ENCODE results near the gene RCOR1.

- no peak for TF ChIP-seq CTCF (IDR thresholded peaks at IDR 0.05)
- no peak for TF ChIP-seq POLR2A (IDR thresholded peaks at IDR 0.05)
Observed at GRCh38 chr14:102584871-102585869, 7.3 kb upstream of the RCOR1 start.

Measured in heart left ventricle (tissue), 13 donors.